T-helper 22 cell (primary cell): Measurements from ENCODE around the gene CDR2L.
"Not testable (repeated sequence)": the region's sequence is repeated elsewhere in the genome, so short reads cannot be mapped to it uniquely, and the experiment has no call there.

Source experiments
- DNase-seq: peaks from one replicate; pipeline ENCODE4 v3.0.0-alpha.2; 2020; ENCODE audit warnings: low read depth

CDR2L gene

GRCh38 chr17:75011401-75012095, 24.1 kb downstream of the CDR2L start:
- DNase-seq, result no peak

DNA sequence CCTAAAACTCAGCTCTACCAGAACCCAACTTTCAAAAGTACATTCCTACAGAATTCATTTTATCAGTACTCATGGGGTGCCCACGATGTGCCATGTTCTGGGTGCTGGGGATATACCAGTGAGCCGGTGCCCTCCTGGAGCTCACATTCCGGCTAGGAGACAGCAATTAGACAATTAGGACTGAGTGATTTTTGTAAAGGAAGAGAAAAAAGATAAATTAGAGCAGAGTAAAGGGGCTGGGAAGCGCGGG, 24.6 kb downstream of the CDR2L start:
- no peak for DNase-seq

DNA sequence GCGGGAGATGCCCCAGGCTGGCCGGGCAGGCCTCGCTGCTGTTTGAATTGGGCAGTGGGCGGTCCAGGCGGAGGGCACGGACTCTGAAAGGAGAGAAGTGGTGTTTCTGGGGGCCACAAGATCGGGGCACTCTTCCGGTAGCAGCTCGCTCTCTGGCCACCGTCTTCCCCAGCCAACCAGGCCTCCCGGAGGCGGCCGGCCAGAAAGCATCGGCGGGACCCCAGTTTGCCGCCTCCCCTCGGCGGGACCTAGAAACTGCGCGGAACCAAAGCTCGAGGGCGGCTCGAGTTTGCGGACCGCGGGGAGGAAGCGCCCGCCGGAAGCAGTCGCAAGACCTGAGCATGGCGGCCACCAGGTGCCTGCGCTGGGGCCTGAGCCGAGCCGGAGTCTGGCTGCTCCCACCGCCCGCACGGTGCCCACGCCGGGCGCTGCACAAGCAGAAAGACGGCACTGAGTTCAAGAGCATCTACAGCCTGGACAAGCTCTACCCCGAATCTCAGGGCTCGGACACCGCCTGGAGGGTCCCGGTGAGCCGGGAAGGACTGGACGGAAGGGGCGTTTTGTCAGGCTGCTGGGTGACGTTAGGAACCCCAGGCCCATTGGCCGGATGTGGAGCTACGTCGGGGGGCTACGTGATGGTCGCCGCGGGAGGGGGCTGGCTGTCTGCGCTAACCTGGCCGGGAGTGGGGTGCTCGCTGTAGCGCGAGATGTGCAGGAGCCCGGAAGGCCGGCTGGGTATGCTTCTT, 25.1 kb downstream of the CDR2L start, which contains the start of gene MRPL58:
Gene MRPL58, plus strand, starts transcription at position 325 of the 746 bp plus-strand sequence. Its CDS starts 17 bp downstream, at position 342.
- DNase-seq, result peak; percentile 53

GRCh38 chr17:75013092-75013559, 25.7 kb downstream of the CDR2L start:
- DNase-seq, result no peak

DNA sequence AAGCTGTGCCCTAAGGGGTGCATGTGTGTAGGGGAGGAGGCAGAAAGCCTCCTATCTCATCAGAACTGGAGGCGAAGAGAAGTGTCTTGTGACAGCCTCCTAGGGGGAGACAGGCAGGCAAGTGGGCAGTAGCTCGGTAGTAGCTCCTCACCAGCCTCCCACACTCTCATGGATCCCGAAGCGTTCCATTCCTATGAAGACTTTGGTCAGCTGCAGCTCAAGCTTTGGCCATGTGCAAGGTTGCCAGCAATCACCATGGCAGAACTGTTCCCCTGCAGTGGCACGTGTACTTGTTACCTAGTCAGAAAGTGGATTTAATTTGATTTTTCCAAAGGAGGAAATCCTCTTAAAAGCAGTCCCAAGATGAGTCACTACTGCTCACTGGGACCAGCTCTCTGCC, 31.7 kb downstream of the CDR2L start:
- no peak for DNase-seq

DNA sequence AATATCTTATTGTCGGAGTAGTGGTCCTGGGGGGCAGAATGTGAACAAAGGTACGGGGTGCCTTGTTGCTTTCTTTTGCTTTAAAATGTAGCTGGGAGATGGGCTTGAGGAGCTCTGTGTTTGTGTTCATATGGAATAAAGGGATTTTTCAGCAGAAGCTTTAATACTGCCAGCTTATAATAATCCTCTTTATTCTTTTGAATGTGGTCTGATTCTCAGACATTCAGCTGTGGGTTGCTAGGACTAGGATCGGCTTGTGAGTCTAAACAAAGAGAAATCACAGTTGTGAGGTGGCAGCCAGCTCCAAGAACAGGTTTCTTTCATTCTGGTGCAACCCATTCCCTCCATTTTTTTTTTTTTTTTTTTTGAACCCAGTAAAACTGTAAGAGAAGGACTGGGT, 32.3 kb downstream of the CDR2L start:
- DNase-seq, result no peak

DNA sequence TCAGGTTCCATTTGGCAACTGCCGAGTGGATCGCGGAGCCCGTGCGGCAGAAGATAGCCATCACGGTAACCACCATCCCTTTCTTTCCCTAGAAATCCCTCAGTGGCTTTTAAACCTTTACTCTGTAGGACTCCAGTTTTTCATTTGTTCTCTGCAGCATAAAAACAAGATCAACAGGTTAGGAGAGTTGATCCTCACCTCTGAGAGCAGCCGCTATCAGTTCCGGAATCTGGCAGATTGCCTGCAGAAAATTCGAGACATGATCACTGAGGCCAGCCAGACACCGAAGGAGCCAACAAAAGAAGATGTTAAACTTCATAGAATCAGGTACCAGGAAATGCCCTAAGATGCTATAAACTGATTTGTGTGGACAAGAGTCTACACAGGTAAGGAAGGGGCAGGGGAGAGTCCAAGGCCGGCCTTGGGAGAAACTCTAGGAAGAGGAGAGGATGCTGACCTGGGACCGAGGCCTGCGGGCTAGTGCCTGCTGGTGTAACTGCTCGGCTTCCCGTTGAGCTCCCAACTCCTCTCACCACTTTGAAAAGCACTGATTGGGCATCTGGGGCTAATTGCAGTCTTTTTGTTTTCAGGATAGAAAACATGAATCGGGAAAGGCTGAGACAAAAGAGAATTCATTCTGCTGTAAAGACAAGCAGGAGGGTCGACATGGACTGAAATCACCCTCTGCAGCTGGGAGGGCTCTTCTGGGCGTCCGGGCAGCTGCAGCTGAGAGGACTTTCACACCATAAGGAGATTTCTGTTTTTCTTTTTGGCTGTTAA, 33.1 kb downstream of the CDR2L start:
- no peak for DNase-seq

GRCh38 chr17:75024686-75025397, 37.4 kb downstream of the CDR2L start:
- DNase-seq, result no peak

DNA sequence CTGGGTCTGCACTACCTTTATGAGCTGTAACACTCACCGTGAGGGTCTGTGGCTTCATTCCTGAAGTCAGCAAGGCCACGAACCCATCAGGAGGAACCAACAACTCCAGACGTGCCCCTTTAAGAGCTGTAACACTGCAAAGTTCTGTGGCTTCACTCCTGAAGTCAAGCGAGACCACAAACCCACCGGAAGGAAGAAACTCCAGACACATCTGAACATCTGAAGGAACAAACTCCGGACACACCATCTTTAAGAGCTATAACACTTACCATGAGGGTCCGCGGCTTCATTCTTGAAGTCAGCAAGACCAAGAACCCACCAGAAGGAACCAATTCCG, 37.9 kb downstream of the CDR2L start:
- DNase-seq, result not testable (repeated sequence)

- not testable (repeated sequence) for DNase-seq
Observed at GRCh38 chr17:75026650-75027049, 39.2 kb downstream of the CDR2L start.

GRCh38 chr17:75030161-75030560, 42.7 kb downstream of the CDR2L start:
- DNase-seq, result no peak

GRCh38 chr17:75031972-75032719, 44.7 kb downstream of the CDR2L start:
- peak; percentile 51 for DNase-seq

DNA sequence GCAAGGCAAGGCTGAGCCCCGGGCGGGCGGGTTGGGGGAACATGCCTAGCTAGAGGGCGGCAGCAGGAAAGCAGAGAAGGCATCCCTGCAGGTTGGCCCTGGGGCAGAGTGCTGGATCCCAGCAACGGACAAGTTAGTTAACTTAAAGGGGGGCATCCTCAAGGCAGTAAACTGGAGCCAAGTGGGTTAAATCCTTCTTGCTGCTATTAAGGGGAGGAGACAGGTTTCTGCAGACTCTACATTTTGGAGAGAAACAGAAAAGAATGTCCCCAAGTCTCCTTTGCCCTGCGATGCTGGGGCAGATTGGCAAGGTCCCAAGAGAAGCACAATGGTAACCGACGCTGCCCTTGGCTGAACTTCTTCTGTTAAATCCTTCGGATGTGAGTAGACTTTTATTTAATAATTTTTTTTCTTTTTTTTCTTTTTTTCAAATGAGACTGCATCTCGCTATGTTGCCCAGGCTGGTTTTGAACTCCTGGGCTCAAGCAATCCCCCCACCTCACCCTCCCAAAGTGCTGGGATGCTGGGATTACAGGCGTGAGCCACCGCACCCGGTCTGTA, 45.4 kb downstream of the CDR2L start:
- no peak for DNase-seq

DNA sequence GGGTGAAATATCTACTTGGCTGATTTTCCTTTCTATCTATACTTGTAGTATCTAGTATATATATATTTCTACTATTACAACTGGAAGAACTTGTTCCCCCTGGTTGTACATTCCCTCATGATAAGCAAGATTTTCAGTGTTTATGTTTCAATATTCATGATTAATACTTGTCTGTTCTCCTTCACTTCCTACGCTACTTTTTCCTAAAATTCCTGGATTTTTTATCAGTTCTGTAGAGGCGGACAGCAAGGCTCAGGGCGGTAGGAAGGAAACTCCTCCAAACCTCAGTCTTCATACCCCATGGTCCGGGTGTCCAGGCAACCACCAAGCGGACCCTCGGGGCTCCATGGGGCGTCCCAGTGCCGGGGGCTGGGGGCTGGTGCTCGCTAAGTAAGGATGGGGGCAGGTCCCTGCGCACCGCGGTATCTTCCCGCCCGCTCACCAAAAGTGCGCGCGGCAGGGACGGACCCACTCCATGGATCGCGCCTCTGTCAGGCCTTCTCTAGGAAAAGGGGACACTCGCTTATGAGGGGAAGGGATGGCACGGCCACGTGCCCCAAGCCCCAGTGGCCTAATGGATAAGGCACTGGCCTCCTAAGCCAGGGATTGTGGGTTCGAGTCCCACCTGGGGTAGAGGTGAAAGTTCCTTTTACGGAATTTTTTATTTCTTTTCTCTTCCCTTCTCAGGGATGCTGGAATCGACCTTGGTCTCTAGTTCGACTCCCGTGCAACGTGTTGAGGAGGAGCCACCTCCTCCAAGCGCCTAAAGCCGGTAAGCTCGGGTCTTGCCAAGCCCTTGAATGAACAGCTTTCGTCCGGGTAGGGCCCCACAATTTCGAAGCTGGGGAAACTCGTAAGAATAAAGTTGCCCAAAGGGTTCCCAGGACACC, 46.2 kb downstream of the CDR2L start:
- DNase-seq, result peak; percentile 70

DNA sequence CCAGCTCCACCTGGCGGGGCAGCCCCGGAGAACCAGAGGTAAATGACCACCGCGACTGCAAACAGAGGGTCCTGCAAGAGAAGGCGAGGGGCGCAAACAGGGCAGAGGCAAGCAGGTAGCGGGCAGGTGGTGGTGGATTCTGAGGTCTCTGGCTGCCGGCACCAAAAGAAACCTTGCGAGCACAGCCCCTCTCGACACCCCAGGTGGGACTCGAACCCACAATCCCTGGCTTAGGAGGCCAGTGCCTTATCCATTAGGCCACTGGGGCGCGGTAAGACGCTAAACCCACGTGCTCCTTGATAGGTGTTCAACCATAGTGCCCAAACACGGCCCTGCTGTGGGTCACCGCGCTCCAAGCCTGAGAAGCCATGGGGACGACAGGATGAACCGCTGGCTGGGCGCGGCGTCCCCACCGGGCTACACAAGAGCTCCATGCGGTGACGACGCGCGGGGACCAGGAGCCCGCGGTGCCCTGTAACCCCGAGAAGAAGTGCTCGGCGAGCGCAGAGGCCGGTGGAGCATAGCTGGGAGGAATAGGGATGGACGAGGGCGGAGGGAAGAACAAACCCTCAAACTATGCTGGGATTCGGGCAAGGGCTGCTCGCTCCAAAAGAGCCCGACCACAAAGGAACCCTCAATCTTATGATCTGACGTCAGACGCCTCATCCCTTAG, 46.9 kb downstream of the CDR2L start:
- peak; percentile 51 for DNase-seq

DNA sequence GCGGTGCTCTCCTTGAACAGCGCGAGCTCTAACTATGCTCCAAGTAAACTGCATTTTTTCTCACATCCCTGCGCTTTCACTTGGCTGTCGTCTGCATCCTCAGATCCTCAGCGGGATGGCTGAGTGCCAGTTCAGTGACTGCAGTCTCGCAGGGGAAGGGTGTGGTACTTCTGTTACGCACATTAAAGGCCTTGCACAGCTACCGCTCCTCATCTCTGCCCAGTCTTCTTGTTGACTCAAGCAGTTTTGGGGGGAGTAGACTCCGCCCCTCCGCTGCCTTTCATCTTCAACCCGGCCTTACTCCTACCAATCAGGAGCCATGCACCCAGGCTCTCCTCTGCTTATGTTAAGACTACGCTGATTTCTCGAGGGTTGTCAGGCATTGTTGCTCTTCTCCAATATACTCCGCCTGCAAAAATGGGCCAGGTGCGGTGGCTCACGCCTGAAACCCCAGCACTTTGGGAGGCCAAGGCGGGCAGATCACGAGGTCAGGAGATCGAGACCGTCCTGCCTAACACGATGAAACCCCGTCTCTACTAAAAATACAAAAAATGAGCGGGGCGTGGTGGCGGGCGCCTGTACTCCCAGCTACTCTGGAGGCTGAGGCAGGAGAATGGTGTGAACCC, 49.3 kb downstream of the CDR2L start:
- peak; percentile 92 for DNase-seq

- no peak for DNase-seq
Observed at GRCh38 chr17:75039238-75039637, 51.8 kb downstream of the CDR2L start.

DNA sequence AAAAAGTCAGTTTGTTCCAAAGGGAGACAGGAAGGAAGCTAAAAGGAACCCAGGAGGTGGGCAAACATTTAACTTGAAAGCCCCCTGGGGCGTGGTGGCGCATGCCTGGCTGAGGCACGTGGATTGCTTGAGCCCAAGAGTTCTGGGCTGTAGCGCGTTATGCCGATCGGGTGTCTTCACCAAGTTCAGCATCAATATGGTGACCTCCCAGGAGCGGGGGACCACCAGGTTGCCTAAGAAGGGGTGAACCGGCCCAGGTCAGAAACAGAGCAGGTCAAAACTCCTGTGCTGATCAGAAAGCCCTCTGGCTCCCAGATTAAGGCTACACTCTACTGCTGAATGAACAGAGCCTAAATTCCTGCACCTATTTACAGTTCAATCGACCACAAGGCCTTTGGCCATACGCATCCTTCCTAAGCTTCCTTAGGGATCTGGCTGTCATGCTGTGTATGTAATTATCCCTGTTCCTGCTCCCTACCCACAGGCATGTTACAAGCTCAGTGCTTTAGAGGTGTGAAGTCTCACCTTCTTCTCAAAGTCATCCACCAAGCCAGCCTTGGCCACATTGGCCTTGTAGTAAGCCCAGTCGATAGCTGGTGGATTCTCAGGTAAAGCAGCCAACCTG, 54.3 kb downstream of the CDR2L start:
- no peak for DNase-seq

GRCh38 chr17:75043789-75044188, 56.4 kb downstream of the CDR2L start:
- not testable (repeated sequence) for DNase-seq
